ENCODE results near the gene FRAT2. TPM values are rescaled to one million over a fixed set of nuclear protein-coding genes. Genes with fewer than 3 reads are reported as not detected.

The FRAT2 gene
- polyA plus RNA-seq, result 1 to 10 TPM; 7.2 to 9.6 TPM

- 0% methylated on average over 87 to 103 of the region's 103 CpGs for WGBS, 2 donors
- Histone ChIP-seq H3K4me3 (ENCODE audit: low read depth in 1 of 2, low read length in 2 of 2) (peak within 1 kb of the TSS; percentile 82 to 86), H3K9me3 (ENCODE audit: control insufficient read depth in 2 of 2, insufficient read depth in 1 of 2, low read depth in 1 of 2, low read length in 1 of 2) (no peaks in the 10 kb centered on the region), H3K36me3 (ENCODE audit: control insufficient read depth in 2 of 2, insufficient read depth in 2 of 2, low read length in 1 of 2) (no peaks in the 10 kb centered on the region), H3K27ac (ENCODE audit: low read depth in 2 of 2, low read length in 1 of 2) (peak within 1 kb of the TSS; percentile 90 to 97), H3K4me1 (ENCODE audit: control insufficient read depth in 2 of 2, insufficient read depth in 2 of 2, low read length in 1 of 2) (peaks cover 3 to 4% of the 10 kb centered on the region in 2 donors), H3K27me3 (ENCODE audit: control insufficient read depth in 1 of 2, insufficient read depth in 2 of 2, low read length in 2 of 2) (no peaks in the 10 kb centered on the region)
These were observed at the start of gene FRAT2 for GRCh38 chr10:97334370-97335175. Gene FRAT2, minus strand, starts transcription at chr10:97334729. Its CDS starts 157 bp downstream, at chr10:97334572.

- Histone ChIP-seq H3K36me3 (ENCODE audit: control insufficient read depth in 2 of 2, insufficient read depth in 2 of 2, low read length in 1 of 2) (peaks cover 13 to 33% of the 10 kb centered on the region in 2 donors), H3K4me1 (ENCODE audit: control insufficient read depth in 2 of 2, insufficient read depth in 2 of 2, low read length in 1 of 2) (peaks cover 0 to 2% of the 10 kb centered on the region in 2 donors), H3K4me3 (ENCODE audit: low read depth in 1 of 2, low read length in 2 of 2) (no peak overlapping the region), H3K9me3 (ENCODE audit: control insufficient read depth in 2 of 2, insufficient read depth in 1 of 2, low read depth in 1 of 2, low read length in 1 of 2) (no peaks in the 10 kb centered on the region), H3K27ac (ENCODE audit: low read depth in 2 of 2, low read length in 1 of 2) (no peak overlapping the region), H3K27me3 (ENCODE audit: control insufficient read depth in 1 of 2, insufficient read depth in 2 of 2, low read length in 2 of 2) (no peaks in the 10 kb centered on the region)
- 96 to 98% methylated on average over 5 of the region's 5 CpGs for WGBS, 2 donors
These were observed 49.6 kb upstream of the FRAT2 start for GRCh38 chr10:97384156-97384555.

GRCh38 chr10:97383159-97383558 lies 48.6 kb upstream of the FRAT2 start:
- peak overlapping the region; percentile 57 to 64 for H3K27ac ChIP-seq (ENCODE audit: low read depth in 2 of 2, low read length in 1 of 2)
- H3K36me3 ChIP-seq (ENCODE audit: control insufficient read depth in 2 of 2, insufficient read depth in 2 of 2, low read length in 1 of 2), result peaks cover 10 to 29% of the 10 kb centered on the region in 2 donors
- H3K27me3 ChIP-seq (ENCODE audit: control insufficient read depth in 1 of 2, insufficient read depth in 2 of 2, low read length in 2 of 2), result no peaks in the 10 kb centered on the region
- H3K4me1 ChIP-seq (ENCODE audit: control insufficient read depth in 2 of 2, insufficient read depth in 2 of 2, low read length in 1 of 2), result peaks cover 0 to 2% of the 10 kb centered on the region in 2 donors
- H3K9me3 ChIP-seq (ENCODE audit: control insufficient read depth in 2 of 2, insufficient read depth in 1 of 2, low read depth in 1 of 2, low read length in 1 of 2), result no peaks in the 10 kb centered on the region
- no peak overlapping the region for H3K4me3 ChIP-seq (ENCODE audit: low read depth in 1 of 2, low read length in 2 of 2)
- WGBS, 2 donors, result 83 to 88% methylated on average over 7 of the region's 7 CpGs

GRCh38 chr10:97381626-97382025 lies 47.1 kb upstream of the FRAT2 start:
- H3K4me3 ChIP-seq (ENCODE audit: low read depth in 1 of 2, low read length in 2 of 2), result no peak overlapping the region
- WGBS, 2 donors, result 81 to 93% methylated on average over 8 of the region's 8 CpGs

GRCh38 chr10:97380516-97380915 lies 46.0 kb upstream of the FRAT2 start:
- Histone ChIP-seq H3K36me3 (ENCODE audit: control insufficient read depth in 2 of 2, insufficient read depth in 2 of 2, low read length in 1 of 2) (peaks cover 6 to 25% of the 10 kb centered on the region in 2 donors), H3K27me3 (ENCODE audit: control insufficient read depth in 1 of 2, insufficient read depth in 2 of 2, low read length in 2 of 2) (no peaks in the 10 kb centered on the region), H3K9me3 (ENCODE audit: control insufficient read depth in 2 of 2, insufficient read depth in 1 of 2, low read depth in 1 of 2, low read length in 1 of 2) (no peaks in the 10 kb centered on the region), H3K4me3 (ENCODE audit: low read depth in 1 of 2, low read length in 2 of 2) (no peak overlapping the region), H3K4me1 (ENCODE audit: control insufficient read depth in 2 of 2, insufficient read depth in 2 of 2, low read length in 1 of 2) (peaks cover 0 to 2% of the 10 kb centered on the region in 2 donors), H3K27ac (ENCODE audit: low read depth in 2 of 2, low read length in 1 of 2) (no peak overlapping the region)
- 71 to 91% methylated on average over 8 of the region's 8 CpGs for WGBS, 2 donors

More at GRCh38 chr10:97381626-97382025, 47.1 kb upstream of the FRAT2 start:
- Histone ChIP-seq H3K27me3 (ENCODE audit: control insufficient read depth in 1 of 2, insufficient read depth in 2 of 2, low read length in 2 of 2) (no peaks in the 10 kb centered on the region), H3K36me3 (ENCODE audit: control insufficient read depth in 2 of 2, insufficient read depth in 2 of 2, low read length in 1 of 2) (peaks cover 6 to 26% of the 10 kb centered on the region in 2 donors), H3K27ac (ENCODE audit: low read depth in 2 of 2, low read length in 1 of 2) (no peak overlapping the region), H3K4me1 (ENCODE audit: control insufficient read depth in 2 of 2, insufficient read depth in 2 of 2, low read length in 1 of 2) (peaks cover 0 to 2% of the 10 kb centered on the region in 2 donors), H3K9me3 (ENCODE audit: control insufficient read depth in 2 of 2, insufficient read depth in 1 of 2, low read depth in 1 of 2, low read length in 1 of 2) (no peaks in the 10 kb centered on the region)

- WGBS, 2 donors, result 79% methylated on average over 15 of the region's 15 CpGs
- H3K4me1 ChIP-seq (ENCODE audit: control insufficient read depth in 2 of 2, insufficient read depth in 2 of 2, low read length in 1 of 2), result peaks cover 0 to 2% of the 10 kb centered on the region in 2 donors
- H3K27ac ChIP-seq (ENCODE audit: low read depth in 2 of 2, low read length in 1 of 2), result no peak overlapping the region
- H3K36me3 ChIP-seq (ENCODE audit: control insufficient read depth in 2 of 2, insufficient read depth in 2 of 2, low read length in 1 of 2), result peaks cover 6 to 25% of the 10 kb centered on the region in 2 donors
- no peaks in the 10 kb centered on the region for H3K27me3 ChIP-seq (ENCODE audit: control insufficient read depth in 1 of 2, insufficient read depth in 2 of 2, low read length in 2 of 2)
- no peaks in the 10 kb centered on the region for H3K9me3 ChIP-seq (ENCODE audit: control insufficient read depth in 2 of 2, insufficient read depth in 1 of 2, low read depth in 1 of 2, low read length in 1 of 2)
- no peak overlapping the region for H3K4me3 ChIP-seq (ENCODE audit: low read depth in 1 of 2, low read length in 2 of 2)
These were observed 44.7 kb upstream of the FRAT2 start for GRCh38 chr10:97378933-97379921.

- Histone ChIP-seq H3K27me3 (ENCODE audit: control insufficient read depth in 1 of 2, insufficient read depth in 2 of 2, low read length in 2 of 2) (no peaks in the 10 kb centered on the region), H3K27ac (ENCODE audit: low read depth in 2 of 2, low read length in 1 of 2) (no peak overlapping the region), H3K4me3 (ENCODE audit: low read depth in 1 of 2, low read length in 2 of 2) (no peak overlapping the region), H3K9me3 (ENCODE audit: control insufficient read depth in 2 of 2, insufficient read depth in 1 of 2, low read depth in 1 of 2, low read length in 1 of 2) (no peaks in the 10 kb centered on the region), H3K4me1 (ENCODE audit: control insufficient read depth in 2 of 2, insufficient read depth in 2 of 2, low read length in 1 of 2) (no peaks in the 10 kb centered on the region), H3K36me3 (ENCODE audit: control insufficient read depth in 2 of 2, insufficient read depth in 2 of 2, low read length in 1 of 2) (peaks cover 12 to 40% of the 10 kb centered on the region in 2 donors)
- 79 to 93% methylated on average over 6 of the region's 6 CpGs for WGBS, 2 donors
These were observed 41.9 kb upstream of the FRAT2 start for GRCh38 chr10:97376413-97376812.

GRCh38 chr10:97373456-97373855 lies 38.9 kb upstream of the FRAT2 start:
- no peak overlapping the region for H3K4me3 ChIP-seq (ENCODE audit: low read depth in 1 of 2, low read length in 2 of 2)
- 94 to 97% methylated on average over 10 of the region's 10 CpGs for WGBS, 2 donors
- no peak overlapping the region for H3K27ac ChIP-seq (ENCODE audit: low read depth in 2 of 2, low read length in 1 of 2)
- H3K36me3 ChIP-seq (ENCODE audit: control insufficient read depth in 2 of 2, insufficient read depth in 2 of 2, low read length in 1 of 2), result peaks cover 14 to 51% of the 10 kb centered on the region in 2 donors
- no peaks in the 10 kb centered on the region for H3K4me1 ChIP-seq (ENCODE audit: control insufficient read depth in 2 of 2, insufficient read depth in 2 of 2, low read length in 1 of 2)
- H3K27me3 ChIP-seq (ENCODE audit: control insufficient read depth in 1 of 2, insufficient read depth in 2 of 2, low read length in 2 of 2), result no peaks in the 10 kb centered on the region
- no peaks in the 10 kb centered on the region for H3K9me3 ChIP-seq (ENCODE audit: control insufficient read depth in 2 of 2, insufficient read depth in 1 of 2, low read depth in 1 of 2, low read length in 1 of 2)

GRCh38 chr10:97372233-97372875 lies 37.8 kb upstream of the FRAT2 start:
- Histone ChIP-seq H3K36me3 (ENCODE audit: control insufficient read depth in 2 of 2, insufficient read depth in 2 of 2, low read length in 1 of 2) (peaks cover 15 to 51% of the 10 kb centered on the region in 2 donors), H3K27me3 (ENCODE audit: control insufficient read depth in 1 of 2, insufficient read depth in 2 of 2, low read length in 2 of 2) (no peaks in the 10 kb centered on the region), H3K4me1 (ENCODE audit: control insufficient read depth in 2 of 2, insufficient read depth in 2 of 2, low read length in 1 of 2) (no peaks in the 10 kb centered on the region), H3K9me3 (ENCODE audit: control insufficient read depth in 2 of 2, insufficient read depth in 1 of 2, low read depth in 1 of 2, low read length in 1 of 2) (no peaks in the 10 kb centered on the region), H3K27ac (ENCODE audit: low read depth in 2 of 2, low read length in 1 of 2) (no peak overlapping the region), H3K4me3 (ENCODE audit: low read depth in 1 of 2, low read length in 2 of 2) (no peak overlapping the region)
- WGBS, 2 donors, result 92 to 94% methylated on average over 7 of the region's 7 CpGs
